Epidermal melanocyte (primary cell): ENCODE measurements around the gene RBBP8.

Source experiments
- DNase-seq: peaks from one replicate; pipeline ENCODE4 v3.0.0; 2011; ENCODE audit warnings: low spot score; ENCODE audit not compliant: insufficient read length

RBBP8 gene

DNA sequence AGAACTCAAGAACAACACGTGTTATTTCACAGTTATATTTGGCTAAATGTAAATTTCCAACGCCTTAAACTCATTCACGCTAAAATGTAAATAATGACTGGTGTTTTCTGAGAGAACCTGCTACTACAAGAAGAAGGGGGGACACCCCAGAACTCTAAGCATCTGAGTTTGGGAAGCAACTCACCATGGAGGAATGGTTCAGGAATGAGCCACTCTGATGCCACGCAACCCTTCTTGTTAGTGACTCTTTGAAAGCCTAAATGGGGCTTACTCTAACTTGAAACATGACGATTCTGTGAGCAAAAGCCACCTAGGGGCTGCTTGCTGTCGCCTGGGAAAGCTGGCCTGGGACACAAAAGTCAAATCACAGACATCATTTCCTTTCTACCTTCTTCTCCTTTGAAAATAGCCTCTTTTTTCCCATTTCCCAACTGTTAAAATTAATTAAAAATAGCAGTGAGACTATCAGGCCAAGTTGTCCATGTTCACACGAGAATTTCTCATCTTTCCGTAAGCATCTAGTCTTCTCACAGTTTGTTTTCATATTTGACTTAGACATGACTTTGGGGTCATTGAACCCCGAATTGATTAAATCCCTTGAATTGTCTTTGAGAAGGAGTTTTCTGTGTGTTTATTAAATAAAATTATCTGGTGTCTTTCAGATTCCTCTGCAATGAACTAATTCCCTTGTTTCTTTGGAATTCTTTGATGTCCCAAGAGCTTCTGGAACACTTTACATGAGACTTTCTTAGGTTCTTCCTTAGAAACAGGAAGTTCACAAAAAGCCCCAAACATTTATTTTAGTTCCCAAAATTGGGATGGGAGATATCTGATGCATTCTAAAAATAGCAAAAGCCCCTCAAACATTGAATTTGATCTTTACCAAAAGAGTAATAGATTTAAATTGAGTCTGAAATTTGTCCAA lies 126.7 kb downstream of the RBBP8 start:
- no peak for DNase-seq

DNA sequence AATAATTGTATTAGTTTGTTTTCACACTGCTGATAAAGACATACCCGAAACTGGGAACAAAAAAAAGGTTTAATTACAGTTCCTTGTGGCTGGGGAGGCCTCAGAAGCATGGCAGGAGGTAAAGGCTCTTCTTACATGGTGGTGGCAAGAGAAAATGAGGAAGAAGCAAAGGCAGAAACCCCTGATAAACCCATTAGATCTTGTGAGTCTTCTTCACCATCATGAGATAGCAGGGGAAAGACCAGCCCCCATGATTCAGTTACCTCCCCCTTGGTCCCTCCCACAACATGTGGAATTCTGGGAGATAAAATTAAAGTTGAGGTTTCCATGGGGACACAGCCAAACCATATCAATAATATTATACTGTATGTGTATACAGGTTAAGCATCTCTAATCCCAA lies 128.9 kb downstream of the RBBP8 start:
- no peak for DNase-seq

DNA sequence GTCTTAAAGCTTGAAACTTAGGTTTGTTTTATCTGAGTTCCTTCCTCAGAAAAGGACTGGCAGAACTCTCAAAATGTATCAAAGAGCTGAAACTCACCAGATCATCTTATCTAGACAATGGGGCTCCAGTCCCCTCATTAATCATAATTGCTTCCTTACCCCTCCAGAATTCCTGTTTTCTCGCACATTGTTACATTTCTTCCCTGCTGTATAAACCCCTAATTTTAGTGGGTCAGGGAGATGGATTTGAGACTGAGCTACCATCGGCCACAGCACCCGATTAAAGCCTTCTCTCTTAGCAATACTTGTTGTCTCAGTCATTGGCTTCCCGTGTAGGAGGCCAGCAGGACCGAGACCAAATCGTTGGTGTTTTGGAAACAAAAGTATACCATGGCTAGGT lies 130.4 kb downstream of the RBBP8 start:
- DNase-seq, result no peak

DNA sequence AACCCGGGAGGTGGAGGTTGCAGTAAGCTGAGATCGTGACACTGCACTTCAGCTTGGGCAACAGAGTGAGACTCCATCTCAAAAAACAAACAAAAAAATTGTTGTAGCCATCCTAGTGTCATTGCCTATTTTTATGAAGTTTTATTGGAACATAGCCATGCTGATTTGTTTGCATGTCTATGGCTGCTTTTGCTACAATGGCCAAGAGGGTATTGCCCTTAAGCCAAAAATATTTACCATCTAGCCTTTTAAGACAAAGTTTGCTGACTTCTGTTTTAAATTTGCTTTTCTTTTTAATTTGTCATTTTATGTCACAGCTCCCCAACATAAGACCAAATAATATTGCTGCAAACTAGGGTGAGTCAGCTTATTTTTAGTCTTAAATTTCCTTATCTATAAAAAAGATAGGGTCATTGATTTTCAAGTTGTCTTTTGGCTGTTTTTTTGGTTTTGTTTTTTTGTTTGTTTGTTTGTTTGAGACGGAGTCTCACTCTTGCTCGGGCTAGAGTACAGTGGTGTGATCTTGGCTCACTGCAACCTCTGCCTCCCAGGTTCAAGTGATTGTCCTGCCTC lies 132.2 kb downstream of the RBBP8 start:
- DNase-seq, result no peak

DNA sequence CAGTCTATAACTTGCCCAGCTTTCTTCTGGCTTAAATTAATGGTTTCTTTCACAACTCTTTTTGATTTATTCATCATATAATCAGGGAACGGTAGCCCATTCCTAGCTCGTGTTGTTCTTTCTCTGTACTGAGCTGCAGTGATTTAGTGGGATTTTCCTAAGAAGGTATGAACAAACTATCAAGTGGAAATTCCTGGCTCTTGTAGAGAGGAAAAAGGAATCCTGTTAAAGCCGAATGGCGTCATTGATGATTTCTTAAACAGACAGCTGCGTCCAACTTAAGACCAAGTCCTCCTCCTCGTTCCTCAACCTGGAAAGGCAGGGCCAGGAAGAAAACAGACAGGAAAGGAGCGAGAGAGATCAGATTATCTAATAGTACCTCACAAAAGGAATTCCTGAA lies 132.9 kb downstream of the RBBP8 start:
- no peak for DNase-seq

DNA sequence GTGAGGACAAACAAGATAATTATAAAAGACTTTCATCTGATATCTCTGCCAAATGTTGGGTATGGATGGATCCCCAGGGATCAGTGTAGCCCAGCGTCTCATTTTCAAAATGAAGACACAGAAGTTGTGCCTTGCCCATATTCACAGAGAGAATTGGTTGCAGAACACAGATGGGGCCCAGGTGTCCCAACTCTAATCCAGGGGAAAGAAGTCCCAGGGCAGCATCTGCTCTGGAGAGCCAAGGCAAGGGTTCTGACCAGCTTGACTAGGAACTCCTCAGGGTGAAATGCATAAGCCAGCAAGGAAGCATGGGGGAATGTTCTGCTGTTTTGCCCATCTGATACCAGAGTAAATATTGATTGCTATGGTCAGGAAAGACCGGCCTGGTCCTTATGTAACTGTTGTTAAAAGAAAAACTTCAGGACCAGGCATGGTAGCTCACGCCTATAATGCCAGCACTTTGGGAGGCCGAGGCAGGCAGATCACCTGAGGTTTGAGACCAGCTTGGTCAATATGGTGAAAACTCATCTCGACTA lies 133.4 kb downstream of the RBBP8 start:
- no peak for DNase-seq

DNA sequence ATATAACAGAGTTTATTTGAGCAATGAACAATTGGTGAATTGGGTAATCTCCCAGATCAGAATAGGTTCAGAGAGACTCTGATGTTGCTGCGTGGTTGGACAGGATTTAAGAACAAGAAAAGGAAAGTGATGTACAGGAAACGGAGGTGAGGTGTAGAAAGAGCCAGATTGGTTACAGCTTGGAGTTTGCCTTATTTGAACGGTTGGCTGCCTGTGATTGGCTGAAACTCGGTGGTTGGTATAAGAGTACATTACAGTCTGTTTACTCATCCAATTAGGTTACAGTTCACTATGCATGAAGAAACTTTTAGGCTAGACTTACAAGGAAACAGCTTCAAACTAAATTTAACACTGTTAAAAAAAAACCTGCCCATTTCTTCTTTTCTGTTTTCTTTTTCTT lies 134.1 kb downstream of the RBBP8 start:
- no peak for DNase-seq

DNA sequence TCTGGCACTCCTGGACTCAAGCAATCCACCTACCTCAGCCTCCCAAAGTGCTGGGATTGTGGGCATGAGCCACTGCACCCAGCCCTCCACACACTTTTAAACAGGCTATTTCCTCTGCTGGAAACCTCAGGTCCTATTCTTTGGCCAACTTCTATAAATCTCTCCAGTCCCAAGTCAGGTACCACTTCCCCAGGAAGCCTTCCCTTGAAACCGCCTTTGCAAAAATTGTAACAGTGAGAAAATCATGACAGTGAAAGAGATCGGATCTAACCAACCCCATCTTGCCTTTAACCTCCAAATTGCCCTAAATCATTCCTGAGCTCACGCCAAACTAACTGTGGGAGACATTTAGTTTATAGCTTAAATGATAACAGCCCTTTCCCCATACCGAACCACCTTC lies 134.9 kb downstream of the RBBP8 start:
- no peak for DNase-seq

DNA sequence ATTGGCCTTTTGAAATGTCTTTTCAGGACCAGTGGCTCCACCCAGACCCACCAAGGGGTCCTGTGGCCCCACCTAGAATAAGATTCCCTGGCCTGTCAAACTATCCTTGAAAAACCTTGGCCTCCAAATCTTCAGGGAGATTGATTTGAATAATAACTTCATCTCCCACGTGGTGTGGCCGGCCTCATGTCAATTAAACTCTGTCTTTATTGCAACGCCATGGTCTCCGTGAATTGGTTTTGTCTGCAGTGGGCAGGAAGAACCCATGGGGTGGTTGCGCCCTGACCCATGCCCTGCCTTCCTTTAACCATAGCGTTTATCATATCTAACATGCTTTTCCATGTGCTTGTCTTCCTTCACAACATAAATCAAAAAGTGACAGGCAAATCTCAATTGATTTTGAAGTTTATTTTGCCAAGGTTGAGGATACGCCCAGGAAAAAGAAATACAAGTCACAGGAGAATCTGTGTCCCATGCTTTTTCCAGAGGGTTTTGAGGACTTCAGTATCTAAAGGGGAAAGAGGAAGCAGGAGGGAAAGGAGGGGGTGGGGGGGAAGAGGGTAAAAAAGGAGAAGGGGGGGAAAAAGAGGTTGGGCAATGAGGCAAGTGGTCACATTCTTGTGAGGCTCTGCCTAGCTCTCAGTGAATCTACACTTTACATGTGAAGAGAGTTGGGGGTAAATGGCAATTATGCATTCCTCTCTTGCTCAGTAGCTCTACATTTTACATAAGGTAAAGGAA lies 135.6 kb downstream of the RBBP8 start:
- DNase-seq, result no peak

DNA sequence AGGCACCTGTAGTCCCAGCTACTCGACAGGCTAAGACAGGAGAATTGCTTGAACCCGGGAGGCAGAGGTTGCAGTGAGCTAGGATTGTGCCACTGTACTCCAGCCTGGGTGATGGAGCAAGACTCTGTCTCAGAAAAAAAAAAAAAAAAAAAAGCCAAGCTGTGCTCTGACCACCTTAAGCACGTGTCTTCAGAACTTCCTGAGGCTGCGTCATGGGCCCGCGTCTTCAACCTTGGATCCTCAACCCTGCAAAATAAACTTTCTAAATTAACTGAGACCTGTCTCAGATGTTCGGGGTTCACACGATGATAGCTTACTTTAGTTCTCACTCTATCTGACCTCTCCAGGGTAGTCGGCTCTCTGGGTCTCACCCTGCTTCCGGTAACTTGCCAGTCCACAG lies 136.4 kb downstream of the RBBP8 start:
- no peak for DNase-seq

DNA sequence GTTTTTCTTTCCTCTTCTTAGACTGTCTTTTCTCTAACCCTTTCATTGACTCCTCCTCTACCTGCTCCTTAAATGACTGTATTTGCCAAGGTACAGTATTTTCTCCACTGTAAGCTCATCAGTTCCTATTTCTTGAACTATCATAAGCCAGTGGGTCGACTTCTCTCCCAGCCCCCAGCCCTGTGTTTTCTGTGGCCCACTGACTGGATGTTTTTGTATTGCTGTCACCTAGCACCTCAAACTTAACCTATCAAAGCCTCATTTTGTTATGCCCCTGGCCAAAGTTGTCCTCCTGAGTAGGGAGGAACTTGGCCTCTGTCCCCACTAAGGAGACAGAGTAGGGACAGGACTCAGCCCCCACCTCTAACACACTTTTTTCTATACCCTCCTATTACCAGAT lies 136.8 kb downstream of the RBBP8 start:
- DNase-seq, result no peak

DNA sequence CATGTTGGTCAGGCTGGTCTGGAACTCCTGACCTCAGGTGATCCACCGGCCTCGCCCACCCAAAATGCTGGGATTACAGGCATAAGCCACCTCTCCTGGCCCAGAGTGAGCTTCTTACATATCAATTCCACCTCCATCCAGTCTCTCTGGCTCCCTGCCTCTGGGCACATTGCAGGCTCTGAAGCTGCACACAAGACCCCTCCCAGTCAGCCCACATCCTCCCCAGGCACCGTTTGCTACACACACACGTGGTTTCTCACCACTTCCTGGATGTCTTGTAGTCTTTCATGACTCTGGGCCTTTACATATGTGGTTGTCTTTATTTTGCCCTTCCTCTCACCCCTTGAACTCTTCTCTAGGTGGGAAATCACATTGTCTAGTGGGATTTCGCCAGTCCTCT lies 138.2 kb downstream of the RBBP8 start:
- DNase-seq, result no peak

DNA sequence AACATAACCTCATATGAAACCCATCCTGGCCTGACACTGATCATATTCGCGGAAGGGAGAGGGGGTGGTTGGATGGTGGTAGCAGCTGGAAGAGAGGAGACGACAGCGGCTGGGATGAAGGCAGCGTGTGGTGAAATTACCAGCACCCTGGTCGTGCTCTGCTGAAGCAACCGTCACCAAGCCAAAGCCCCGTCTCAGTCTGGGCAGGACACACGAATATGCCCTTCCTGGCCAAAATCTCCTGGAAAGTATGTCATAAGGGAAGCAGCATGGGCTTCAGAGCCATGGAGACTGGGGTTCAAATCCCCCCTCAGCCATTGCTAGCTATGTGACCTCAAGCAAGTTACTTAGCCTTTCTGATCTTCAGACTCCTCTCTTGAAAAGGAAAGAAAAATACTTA lies 139.0 kb downstream of the RBBP8 start:
- DNase-seq, result no peak

DNA sequence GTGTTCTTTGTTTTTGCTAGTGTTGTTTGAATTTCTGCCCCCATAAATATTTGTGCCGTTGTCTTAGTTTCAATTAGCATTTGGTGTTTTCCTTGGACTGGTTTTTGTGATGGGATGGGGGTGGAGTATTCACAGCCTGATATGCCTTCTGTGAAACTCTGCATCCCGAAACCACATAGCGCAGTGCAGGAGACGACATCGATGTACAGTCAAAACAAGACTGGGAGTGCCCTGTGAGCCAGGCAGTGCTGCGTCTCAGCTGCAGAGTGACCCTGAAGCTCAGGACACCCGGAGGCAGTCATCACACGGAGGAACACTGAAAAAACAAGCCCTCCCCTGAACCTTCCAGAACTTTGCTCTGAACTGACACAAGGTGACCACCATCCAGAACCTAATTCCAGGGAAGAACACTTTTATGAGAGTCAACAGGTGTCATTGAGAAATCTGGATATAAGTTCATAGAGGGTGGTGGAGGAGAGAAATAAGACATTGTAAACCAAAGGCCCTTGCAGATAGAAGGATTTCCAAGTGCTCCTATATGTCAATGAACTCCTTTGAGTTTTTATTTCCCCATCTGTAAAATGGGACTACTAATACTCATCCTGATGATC lies 141.0 kb downstream of the RBBP8 start:
- DNase-seq, result no peak
